ENCODE measurements around the gene UBXN1. TPM values are rescaled to one million over a fixed set of nuclear protein-coding genes. Genes with fewer than 3 reads are reported as not detected.

UBXN1 gene
- total RNA-seq, 2 experiments from 2014 or later: 110 to 116 TPM

DNA sequence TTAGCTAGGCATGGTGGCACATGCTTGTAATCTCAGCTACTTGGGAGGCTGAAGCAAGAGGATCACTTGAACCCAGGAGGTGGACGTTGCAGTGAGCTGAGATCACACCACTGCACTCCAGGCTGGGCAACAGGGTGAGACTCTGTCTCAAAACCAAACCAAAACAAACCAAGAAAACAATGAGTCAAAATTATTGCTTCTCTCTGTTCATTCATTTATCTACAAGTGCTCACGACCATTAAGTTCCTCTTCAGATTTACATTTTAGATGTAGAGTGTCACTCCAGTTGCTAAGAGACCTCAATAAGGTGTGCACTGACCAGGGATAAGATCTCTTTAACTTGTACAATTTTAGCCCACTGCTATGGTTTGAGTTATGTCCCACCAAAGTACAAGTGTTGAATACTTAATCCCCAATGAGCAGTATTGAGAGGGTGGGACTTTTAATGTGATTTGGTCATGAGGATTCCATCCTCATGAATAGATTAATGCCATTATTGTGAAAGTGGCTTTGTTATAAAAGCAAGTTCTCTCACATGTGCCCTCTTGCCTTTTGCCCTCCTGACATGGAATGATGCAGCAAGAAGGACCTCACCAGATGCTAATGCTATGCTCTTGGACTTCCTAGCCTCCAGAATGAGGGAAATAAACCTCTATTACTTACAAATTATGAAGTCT is 40.6 kb upstream of the UBXN1 start:
- peaks cover 83% of the 10 kb centered on the region for H3K36me3 Mint-ChIP-seq
- ChIA-PET POLR2A (interaction anchor here (0.9 to 1.1 kb wide), 2 partner anchors 9 to 122 kb away, joined by 3 to 4 read pairs; partner anchors contain the start of gene TTC9C), CTCF (interaction anchor here (0.9 kb wide), 1 partner anchor 67 kb away, joined by 3 read pairs; no protein-coding TSS in a partner anchor)
- no peaks in the 10 kb centered on the region for H3K27me3 Mint-ChIP-seq
- no peak overlapping the region for H3K4me3 Mint-ChIP-seq
- H3K9me3 Mint-ChIP-seq: no peaks in the 10 kb centered on the region
- H3K4me1 Mint-ChIP-seq (ENCODE audit: low read depth): peaks cover 64% of the 10 kb centered on the region
- DNase-seq: no peak
- intact Hi-C loops (cut with micrococcal nuclease): no loop called here
- peak overlapping the region; percentile 46 for H3K27ac Mint-ChIP-seq

- POLR2A ChIA-PET: interaction anchor here (1.4 kb wide), 1 partner anchor 10 kb away, joined by 8 read pairs; the partner anchor contains the start of genes HNRNPUL2 and TTC9C
- CTCF ChIA-PET: interaction anchor here (1.3 kb wide), 1 partner anchor 22 kb away, joined by 7 read pairs; no protein-coding TSS in a partner anchor
- DNase-seq: no peak
- Mint-ChIP-seq H3K27ac (peak overlapping the region; percentile 24), H3K4me3 (no peak overlapping the region), H3K4me1 (ENCODE audit: low read depth) (peaks cover 67% of the 10 kb centered on the region), H3K36me3 (peaks cover 73% of the 10 kb centered on the region), H3K9me3 (no peaks in the 10 kb centered on the region), H3K27me3 (no peaks in the 10 kb centered on the region)
- intact Hi-C loops (cut with micrococcal nuclease): no loop called here
These were observed 37.9 kb upstream of the UBXN1 start for GRCh38 chr11:62716816-62717215.

- H3K4me3 Mint-ChIP-seq: no peak overlapping the region
- H3K36me3 Mint-ChIP-seq: peaks cover 70% of the 10 kb centered on the region
- no peaks in the 10 kb centered on the region for H3K9me3 Mint-ChIP-seq
- H3K4me1 Mint-ChIP-seq (ENCODE audit: low read depth): peaks cover 63% of the 10 kb centered on the region
- intact Hi-C loops (cut with micrococcal nuclease): no loop called here
- no peaks in the 10 kb centered on the region for H3K27me3 Mint-ChIP-seq
- ChIA-PET POLR2A (no interaction called here), CTCF (interaction anchor here (1.3 kb wide), 1 partner anchor 21 kb away, joined by 7 read pairs; no protein-coding TSS in a partner anchor)
- no peak for DNase-seq
- H3K27ac Mint-ChIP-seq: peak overlapping the region; percentile 7
These were observed 37.3 kb upstream of the UBXN1 start for GRCh38 chr11:62716206-62716605.

DNA sequence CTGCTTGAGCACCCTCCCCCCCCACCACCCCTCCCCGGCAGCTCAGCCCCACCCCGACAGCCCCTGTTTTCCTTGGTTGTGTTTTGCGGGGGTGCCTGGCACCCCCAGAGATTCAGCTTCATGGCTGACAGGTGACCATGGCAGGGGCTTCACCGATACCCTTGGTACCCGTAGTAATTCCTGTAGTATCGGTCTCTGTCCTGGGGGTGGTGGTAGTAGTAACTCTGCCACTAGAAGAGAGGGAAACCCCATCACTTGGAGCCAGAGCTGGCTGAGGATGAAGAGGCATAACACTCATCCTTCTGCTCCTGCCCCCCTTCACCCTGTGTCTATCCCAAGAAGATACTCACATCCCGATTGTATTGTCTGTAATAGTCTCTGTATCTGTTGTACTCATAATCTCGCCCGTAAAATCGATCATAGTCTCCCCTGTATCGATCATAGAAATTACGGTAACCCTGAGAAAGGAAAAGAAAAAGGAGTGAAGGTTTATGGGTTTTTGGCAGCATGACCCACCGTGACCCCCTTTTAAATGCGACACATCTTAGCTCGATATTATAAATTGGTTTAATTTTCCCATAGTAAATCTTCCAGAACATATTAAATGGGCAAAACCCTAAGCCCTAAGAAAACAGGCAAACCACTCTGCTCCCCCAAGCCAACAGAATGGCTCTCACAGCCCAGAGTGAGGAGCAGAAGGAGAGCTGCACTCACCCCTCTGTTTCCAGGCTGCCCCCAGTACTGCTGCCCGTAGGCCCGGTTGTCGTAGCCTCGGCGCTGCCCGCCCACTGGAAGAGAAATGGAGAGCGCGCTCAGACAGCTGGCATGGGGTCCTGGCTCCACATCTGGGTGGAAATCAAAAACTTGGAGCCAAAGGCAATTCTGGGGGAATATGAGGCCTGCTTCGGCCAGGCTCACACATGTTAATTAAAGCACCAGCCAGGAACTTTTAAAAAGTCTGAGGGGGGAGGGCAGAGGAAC is 36.6 kb upstream of the UBXN1 start:
- H3K4me3 Mint-ChIP-seq: no peak overlapping the region
- intact Hi-C loops (cut with micrococcal nuclease): no loop called here
- no peak for DNase-seq
- H3K27ac Mint-ChIP-seq: peak overlapping the region; percentile 63
- no peaks in the 10 kb centered on the region for H3K27me3 Mint-ChIP-seq
- CTCF ChIA-PET: interaction anchor here (1.1 to 1.5 kb wide), 3 partner anchors 12 to 94 kb away, joined by 3 to 7 read pairs (median 3); partner anchors contain the start of genes B3GAT3 and HNRNPUL2
- H3K36me3 Mint-ChIP-seq: peaks cover 70% of the 10 kb centered on the region
- POLR2A ChIA-PET: no interaction called here
- no peaks in the 10 kb centered on the region for H3K9me3 Mint-ChIP-seq
- peaks cover 63% of the 10 kb centered on the region for H3K4me1 Mint-ChIP-seq (ENCODE audit: low read depth)

DNA sequence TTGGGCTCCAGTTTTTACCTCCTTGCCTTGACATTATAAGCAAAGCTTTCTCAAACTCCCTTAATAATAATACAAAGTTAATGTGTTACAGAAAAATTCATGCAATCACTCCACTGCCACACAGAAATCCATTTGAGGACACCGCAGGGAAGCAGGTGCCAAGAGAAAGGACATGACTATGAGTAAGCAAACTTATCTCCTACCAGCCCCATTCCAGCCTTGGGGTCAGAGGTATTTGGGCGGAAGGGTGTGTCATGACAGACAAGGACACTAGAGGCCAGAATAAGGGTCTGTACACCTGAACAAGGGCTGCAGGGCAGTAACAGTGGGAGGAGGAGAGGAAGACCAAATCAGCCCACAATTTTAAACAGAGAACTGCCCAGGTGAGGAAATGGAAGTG is 34.5 kb upstream of the UBXN1 start:
- ChIA-PET CTCF (interaction anchor here (1.0 to 1.2 kb wide), 4 partner anchors 12 to 145 kb away, joined by 3 to 4 read pairs (median 3); partner anchors contain the start of gene POLR2G), POLR2A (interaction anchor here (1.0 kb wide), 1 partner anchor 119 kb away, joined by 3 read pairs; the partner anchor contains the start of gene STX5)
- peaks cover 65% of the 10 kb centered on the region for H3K36me3 Mint-ChIP-seq
- no peak for DNase-seq
- H3K9me3 Mint-ChIP-seq: no peaks in the 10 kb centered on the region
- H3K4me3 Mint-ChIP-seq: no peak overlapping the region
- intact Hi-C loops (cut with micrococcal nuclease): no loop called here
- H3K27ac Mint-ChIP-seq: peak overlapping the region; percentile 87
- H3K27me3 Mint-ChIP-seq: no peaks in the 10 kb centered on the region
- H3K4me1 Mint-ChIP-seq (ENCODE audit: low read depth): peaks cover 65% of the 10 kb centered on the region

GRCh38 chr11:62712861-62713260 is 34.0 kb upstream of the UBXN1 start:
- Mint-ChIP-seq H3K27me3 (no peaks in the 10 kb centered on the region), H3K4me1 (ENCODE audit: low read depth) (peaks cover 66% of the 10 kb centered on the region), H3K4me3 (no peak overlapping the region), H3K27ac (peak overlapping the region; percentile 87), H3K9me3 (no peaks in the 10 kb centered on the region), H3K36me3 (peaks cover 61% of the 10 kb centered on the region)
- intact Hi-C loops (cut with micrococcal nuclease): no loop called here
- POLR2A ChIA-PET: interaction anchor here (0.8 kb wide), 1 partner anchor 17 kb away, joined by 3 read pairs; no protein-coding TSS in a partner anchor
- CTCF ChIA-PET: interaction anchor here (0.8 to 1.2 kb wide), 5 partner anchors 12 to 145 kb away, joined by 3 to 4 read pairs (median 3); partner anchors contain the start of genes HNRNPUL2 and POLR2G
- DNase-seq: no peak

- no peaks in the 10 kb centered on the region for H3K9me3 Mint-ChIP-seq
- DNase-seq: no peak
- peaks cover 68% of the 10 kb centered on the region for H3K4me1 Mint-ChIP-seq (ENCODE audit: low read depth)
- intact Hi-C loops (cut with micrococcal nuclease): no loop called here
- H3K36me3 Mint-ChIP-seq: peaks cover 57% of the 10 kb centered on the region
- H3K27me3 Mint-ChIP-seq: no peaks in the 10 kb centered on the region
- ChIA-PET CTCF (interaction anchor here (0.7 to 1.4 kb wide), 5 partner anchors 12 to 149 kb away, joined by 3 to 4 read pairs (median 3); partner anchors contain the start of genes HNRNPUL2 and POLR2G), POLR2A (interaction anchor here (0.6 to 0.8 kb wide), 2 partner anchors 18 to 23 kb away, joined by 3 read pairs; no protein-coding TSS in a partner anchor)
- H3K4me3 Mint-ChIP-seq: no peak overlapping the region
- peak overlapping the region; percentile 87 for H3K27ac Mint-ChIP-seq
These were observed 33.5 kb upstream of the UBXN1 start for GRCh38 chr11:62712276-62712812.

GRCh38 chr11:62710001-62710345 is 31.1 kb upstream of the UBXN1 start:
- Mint-ChIP-seq H3K4me3 (peak overlapping the region; percentile 86), H3K9me3 (no peaks in the 10 kb centered on the region), H3K36me3 (peaks cover 39% of the 10 kb centered on the region), H3K27me3 (no peaks in the 10 kb centered on the region), H3K27ac (peak overlapping the region; percentile 95), H3K4me1 (ENCODE audit: low read depth) (peaks cover 73% of the 10 kb centered on the region)
- intact Hi-C loops (cut with micrococcal nuclease): no loop called here
- CTCF ChIA-PET: interaction anchor here (1.7 to 2.5 kb wide), 4 partner anchors 17 to 286 kb away, joined by 4 to 9 read pairs (median 6); partner anchors contain the start of genes HNRNPUL2 and TUT1
- POLR2A ChIA-PET: interaction anchor here (1.0 to 5.4 kb wide), 12 partner anchors 16 to 145 kb away, joined by 3 to 29 read pairs (median 10); partner anchors contain the start of genes B3GAT3, C11orf98, CSKMT and GANAB
- peak; percentile 34 for DNase-seq

GRCh38 chr11:62709247-62710000 is 30.6 kb upstream of the UBXN1 start:
- Mint-ChIP-seq H3K27me3 (no peaks in the 10 kb centered on the region), H3K4me1 (ENCODE audit: low read depth) (peaks cover 69% of the 10 kb centered on the region), H3K9me3 (no peaks in the 10 kb centered on the region), H3K27ac (peak overlapping the region; percentile 95), H3K36me3 (peaks cover 37% of the 10 kb centered on the region), H3K4me3 (peak overlapping the region; percentile 86)
- peak; percentile 98 for DNase-seq
- intact Hi-C loops (cut with micrococcal nuclease): loop anchor here (1.0 to 5.0 kb wide), 11 partner anchors 18 to 172 kb away; partner anchors contain the start of genes C11orf98, CSKMT, HNRNPUL2 and MTA2
- CTCF ChIA-PET: interaction anchor here (0.7 to 2.5 kb wide), 5 partner anchors 16 to 285 kb away, joined by 3 to 9 read pairs (median 5); partner anchors contain the start of genes HNRNPUL2 and TUT1
- POLR2A ChIA-PET: interaction anchor here (0.6 to 5.4 kb wide), 17 partner anchors 16 to 285 kb away, joined by 3 to 29 read pairs (median 5); partner anchors contain the start of genes B3GAT3, C11orf98, CSKMT and GANAB

DNA sequence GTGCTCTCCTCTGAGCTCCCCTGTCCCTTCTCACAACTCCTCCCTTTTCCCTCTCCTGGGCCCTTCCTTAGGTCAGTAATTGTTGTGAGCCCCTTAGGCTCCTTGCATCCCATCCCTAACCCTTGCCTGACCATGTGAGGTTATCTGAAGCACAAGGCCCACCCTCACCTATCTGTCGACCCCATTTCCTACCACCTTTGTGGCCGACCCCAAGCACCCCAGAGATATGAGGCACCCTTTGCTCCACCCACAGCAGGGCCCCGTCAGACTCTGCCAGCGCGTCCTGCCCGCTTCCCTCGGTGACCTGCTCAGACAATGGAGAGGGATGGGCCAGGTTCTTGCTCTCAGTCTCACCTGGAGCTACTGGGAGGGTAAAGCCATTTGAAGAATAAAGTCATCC is 29.9 kb upstream of the UBXN1 start:
- H3K36me3 Mint-ChIP-seq: peaks cover 37% of the 10 kb centered on the region
- POLR2A ChIA-PET: interaction anchor here (0.6 to 5.4 kb wide), 17 partner anchors 19 to 284 kb away, joined by 3 to 29 read pairs (median 5); partner anchors contain the start of genes B3GAT3, C11orf98, CSKMT and GANAB
- H3K27ac Mint-ChIP-seq: peak overlapping the region; percentile 95
- intact Hi-C loops (cut with micrococcal nuclease): loop anchor here (1.0 to 5.0 kb wide), 11 partner anchors 19 to 173 kb away; partner anchors contain the start of genes C11orf98, CSKMT, HNRNPUL2 and MTA2
- CTCF ChIA-PET: interaction anchor here (0.7 to 2.5 kb wide), 5 partner anchors 15 to 284 kb away, joined by 3 to 9 read pairs (median 5); partner anchors contain the start of genes HNRNPUL2 and TUT1
- H3K27me3 Mint-ChIP-seq: no peaks in the 10 kb centered on the region
- peak; percentile 63 for DNase-seq
- peak overlapping the region; percentile 86 for H3K4me3 Mint-ChIP-seq
- peaks cover 63% of the 10 kb centered on the region for H3K4me1 Mint-ChIP-seq (ENCODE audit: low read depth)
- H3K9me3 Mint-ChIP-seq: no peaks in the 10 kb centered on the region
